Common myeloid progenitor, CD34-positive (primary cell): Measurements from ENCODE around the gene ULBP2.

ENCODE experiments used
- CTCF ChIA-PET: fragments of 350-600 bp; sonication (Branson Sonifier 250); formaldehyde crosslinking; loops from one replicate; lab custom pipeline; 2021; ENCODE audit warnings: antibody characterized with exemption; lab: Charles Lee
- POLR2A ChIA-PET: fragments of 350-600 bp; sonication (Branson Sonifier 250); formaldehyde crosslinking; loops from one replicate; lab custom pipeline; 2021; ENCODE audit warnings: antibody characterized with exemption; lab: Charles Lee
- DNase-seq, 3 donors: peaks; one replicate each; pipeline versions ENCODE4 v3.0.0 to v3.0.0-alpha.2; 2013
- H3K27ac ChIP-seq, 2 experiments: 1 replicate in 1 of 2; 2 replicates in 1 of 2; pipeline ENCODE4 v1.7.0; 2013; ENCODE audit warnings: inconsistent platforms in 2 of 2, low read length in 2 of 2, mild to moderate bottlenecking in 2 of 2, low read depth in 1 of 2, moderate library complexity in 1 of 2; ENCODE audit not compliant: severe bottlenecking in 2 of 2, insufficient read depth in 1 of 2, poor library complexity in 1 of 2
- H3K27me3 ChIP-seq, 5 experiments: replicated peaks in 2 of 5; 1 replicate in 3 of 5; 2 replicates in 2 of 5; pipeline versions ENCODE4 v1.6.1 to v1.7.0; 2013; ENCODE audit warnings: low read length in 4 of 5, mild to moderate bottlenecking in 2 of 5, moderate library complexity in 2 of 5, inconsistent platforms in 1 of 5; ENCODE audit not compliant: insufficient read depth in 5 of 5, control insufficient read depth in 4 of 5
- H3K36me3 ChIP-seq, 4 experiments: 1 replicate in 2 of 4; 2 replicates in 2 of 4; pipeline versions ENCODE4 v1.6.1 to v1.7.0; 2013; ENCODE audit warnings: low read length in 3 of 4, control low read depth in 1 of 4, mild to moderate bottlenecking in 1 of 4; ENCODE audit not compliant: control insufficient read depth in 4 of 4, insufficient read depth in 4 of 4
- H3K4me1 ChIP-seq, 4 experiments: 1 replicate in 3 of 4; 2 replicates in 1 of 4; pipeline versions ENCODE4 v1.6.1 to v1.7.1; 2013; ENCODE audit warnings: low read length in 3 of 4, mild to moderate bottlenecking in 3 of 4, control low read depth in 1 of 4, inconsistent platforms in 1 of 4, moderate library complexity in 1 of 4; ENCODE audit not compliant: control insufficient read depth in 4 of 4, insufficient read depth in 4 of 4; ENCODE audit errors: control extremely low read depth in 1 of 4
- H3K4me3 ChIP-seq, 7 experiments: 1 replicate in 4 of 7; 2 replicates in 3 of 7; pipeline versions ENCODE4 v1.5.1 to v1.7.0; 2013; ENCODE audit warnings: mild to moderate bottlenecking in 7 of 7, low read length in 6 of 7, moderate library complexity in 6 of 7, inconsistent platforms in 2 of 7, low read depth in 2 of 7, control low read depth in 1 of 7; ENCODE audit not compliant: insufficient read depth in 4 of 7, control insufficient read depth in 1 of 7; ENCODE audit errors: extremely low read depth in 1 of 7
- H3K9me3 ChIP-seq, 5 experiments: 1 replicate in 4 of 5; 2 replicates in 1 of 5; pipeline versions ENCODE4 v1.6.1 to v1.7.1; 2013; ENCODE audit warnings: low read length in 4 of 5, mild to moderate bottlenecking in 2 of 5, inconsistent platforms in 1 of 5, low read depth in 1 of 5, moderate library complexity in 1 of 5; ENCODE audit not compliant: control insufficient read depth in 4 of 5, insufficient read depth in 2 of 5; ENCODE audit errors: control extremely low read depth in 1 of 5
- WGBS: methylation state at CpG from one replicate; pipeline ENCODE4 v1.1.5; 2013; ENCODE audit not compliant: insufficient coverage; 5-methylcytosine and 5-hydroxymethylcytosine counted together

ULBP2 gene

GRCh38 chr6:149960488-149960887 is 18.7 kb downstream of the ULBP2 start:
- peak in 1 of 3 donors; percentile 39 for DNase-seq
- H3K4me1 ChIP-seq = peaks cover 2 to 27% (median 26%) of the 10 kb centered on the region in 4 experiments
- no peaks in the 10 kb centered on the region for H3K9me3 ChIP-seq
- 75% methylated on average over 6 of the region's 6 CpGs for WGBS
- H3K4me3 ChIP-seq = no peak overlapping the region
- H3K27me3 ChIP-seq = peaks cover 3 to 82% (median 39%) of the 10 kb centered on the region in 5 experiments
- no peak overlapping the region for H3K27ac ChIP-seq
- ChIA-PET POLR2A (no interaction called here), CTCF (interaction anchor here (1.0 to 2.3 kb wide), 5 partner anchors 12 to 92 kb away, joined by 3 to 5 read pairs (median 5); no protein-coding TSS in a partner anchor)
- no peaks in the 10 kb centered on the region for H3K36me3 ChIP-seq

- no peaks in the 10 kb centered on the region for H3K9me3 ChIP-seq
Measured at GRCh38 chr6:149961728-149962425, 20.1 kb downstream of the ULBP2 start.

GRCh38 chr6:149962461-149963211 is 20.8 kb downstream of the ULBP2 start:
- Histone ChIP-seq H3K27me3 (peaks cover 0 to 83% (median 34%) of the 10 kb centered on the region in 5 experiments), H3K4me3 (peak overlapping the region in 2 of 7 experiments; percentile 63 to 72), H3K27ac (no peak overlapping the region), H3K9me3 (no peaks in the 10 kb centered on the region), H3K4me1 (peaks cover 2 to 28% (median 27%) of the 10 kb centered on the region in 4 experiments), H3K36me3 (no peaks in the 10 kb centered on the region)
- DNase-seq = no peak
- ChIA-PET CTCF (interaction anchor here (0.7 to 1.7 kb wide), 6 partner anchors 14 to 433 kb away, joined by 3 to 7 read pairs (median 4); no protein-coding TSS in a partner anchor), POLR2A (no interaction called here)
- WGBS = 81% methylated on average over 5 of the region's 7 CpGs

More at GRCh38 chr6:149961728-149962425, 20.1 kb downstream of the ULBP2 start:
- Histone ChIP-seq H3K27me3 (peaks cover 0 to 79% (median 37%) of the 10 kb centered on the region in 5 experiments), H3K27ac (no peak overlapping the region), H3K4me3 (no peak overlapping the region), H3K4me1 (peaks cover 2 to 28% (median 27%) of the 10 kb centered on the region in 4 experiments), H3K36me3 (no peaks in the 10 kb centered on the region)
- 57% methylated on average over 5 of the region's 6 CpGs for WGBS
- CTCF ChIA-PET = interaction anchor here (0.6 to 1.7 kb wide), 12 partner anchors 8 to 433 kb away, joined by 3 to 7 read pairs (median 3); no protein-coding TSS in a partner anchor
- peak; percentile 64 to 82 (median 78) for DNase-seq
- POLR2A ChIA-PET = no interaction called here

GRCh38 chr6:149963212-149963461 is 21.3 kb downstream of the ULBP2 start:
- H3K36me3 ChIP-seq = no peaks in the 10 kb centered on the region
- ChIA-PET POLR2A (no interaction called here), CTCF (interaction anchor here (0.7 kb wide), 1 partner anchor 53 kb away, joined by 3 read pairs; no protein-coding TSS in a partner anchor)
- peaks cover 2 to 28% (median 27%) of the 10 kb centered on the region in 4 experiments for H3K4me1 ChIP-seq
- no peaks in the 10 kb centered on the region for H3K9me3 ChIP-seq
- 8% methylated on average over 4 of the region's 8 CpGs for WGBS
- H3K27me3 ChIP-seq = peaks cover 0 to 86% (median 34%) of the 10 kb centered on the region in 5 experiments
- H3K27ac ChIP-seq = no peak overlapping the region
- peak in 1 of 3 donors; percentile 48 for DNase-seq
- H3K4me3 ChIP-seq = peak overlapping the region in 5 of 7 experiments; percentile 41 to 72 (median 68)

- peak; percentile 76 to 86 (median 83) for DNase-seq
- H3K36me3 ChIP-seq = no peaks in the 10 kb centered on the region
- peak within 1 kb of the TSS; percentile 13 to 72 (median 63) for H3K4me3 ChIP-seq
- POLR2A ChIA-PET = no interaction called here
- no peak within 1 kb of the TSS for H3K27ac ChIP-seq
- CTCF ChIA-PET = interaction anchor here (1.0 kb wide), 1 partner anchor 127 kb away, joined by 3 read pairs; no protein-coding TSS in a partner anchor
- H3K4me1 ChIP-seq = peaks cover 2 to 28% (median 27%) of the 10 kb centered on the region in 4 experiments
- H3K27me3 ChIP-seq = peaks cover 0 to 89% (median 34%) of the 10 kb centered on the region in 5 experiments
- WGBS = under 1% methylated on average over 53 of the region's 69 CpGs
- H3K9me3 ChIP-seq = no peaks in the 10 kb centered on the region
Measured at GRCh38 chr6:149963462-149964307, 21.9 kb downstream of the ULBP2 start, which contains the start of gene ULBP1. Gene ULBP1, plus strand, starts transcription at chr6:149963943. Its CDS starts 107 bp downstream, at chr6:149964050.

- POLR2A ChIA-PET = no interaction called here
- H3K4me1 ChIP-seq = peaks cover 2 to 28% (median 27%) of the 10 kb centered on the region in 4 experiments
- H3K9me3 ChIP-seq = no peaks in the 10 kb centered on the region
- DNase-seq = peak in 1 of 3 donors; percentile 40
- WGBS = under 1% methylated on average over 77 of the region's 103 CpGs
- H3K27ac ChIP-seq = no peak overlapping the region
- peak overlapping the region; percentile 13 to 72 (median 63) for H3K4me3 ChIP-seq
- no peaks in the 10 kb centered on the region for H3K36me3 ChIP-seq
- H3K27me3 ChIP-seq = peaks cover 0 to 86% (median 35%) of the 10 kb centered on the region in 5 experiments
- CTCF ChIA-PET = interaction anchor here (1.0 to 1.2 kb wide), 2 partner anchors 14 to 128 kb away, joined by 3 read pairs; no protein-coding TSS in a partner anchor
Measured at GRCh38 chr6:149964308-149965193, 22.7 kb downstream of the ULBP2 start.
